Pericardium fibroblast (primary cell): ENCODE measurements around the gene PDCL2. TPM values are rescaled to one million over a fixed set of nuclear protein-coding genes. Genes with fewer than 3 reads are reported as not detected.

Source experiments
- total RNA-seq: library from RNA; depleted of rRNA; stranded (reverse); fragments of >200 nt; gene quantifications from 2 replicates; pipeline ENCODE4 v1.2.3, GENCODE V29; 2015

PDCL2 gene, protein sequence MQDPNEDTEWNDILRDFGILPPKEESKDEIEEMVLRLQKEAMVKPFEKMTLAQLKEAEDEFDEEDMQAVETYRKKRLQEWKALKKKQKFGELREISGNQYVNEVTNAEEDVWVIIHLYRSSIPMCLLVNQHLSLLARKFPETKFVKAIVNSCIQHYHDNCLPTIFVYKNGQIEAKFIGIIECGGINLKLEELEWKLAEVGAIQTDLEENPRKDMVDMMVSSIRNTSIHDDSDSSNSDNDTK
- not detected in 2 replicates for total RNA-seq

GRCh38 chr4:55592014-55592413, at the start of gene PDCL2:
Gene PDCL2, minus strand, starts transcription at chr4:55592245. Its CDS starts 136 bp downstream, at chr4:55592109.

GRCh38 chr4:55635741-55636655, 44.0 kb upstream of the PDCL2 start, which contains the start of gene NMU:
Gene NMU, minus strand, starts transcription at chr4:55636298. Its CDS starts 106 bp downstream, at chr4:55636192.

GRCh38 chr4:55546756-55547465, 45.1 kb downstream of the PDCL2 start, which contains the start of gene CLOCK:
Gene CLOCK, minus strand, starts transcription at chr4:55546909. Its CDS starts 64,124 bp downstream, at chr4:55482785.

Other genes starting within 250 kb of the PDCL2 start
- gene SRD5A3, start 246.0 kb downstream of the PDCL2 start, total RNA-seq = 8.8 and 15.0 TPM in 2 replicates
- 135 and 175 TPM in 2 replicates for gene TMEM165, start 196.3 kb downstream of the PDCL2 start, total RNA-seq
- 8.9 and 12.5 TPM in 2 replicates for gene CLOCK, start 45.3 kb downstream of the PDCL2 start, total RNA-seq
- gene NMU, start 44.1 kb upstream of the PDCL2 start, total RNA-seq = not detected in 2 replicates
- gene EXOC1L, start 227.5 kb upstream of the PDCL2 start, total RNA-seq = not detected in 2 replicates